Measurements from ENCODE around the gene GLIPR2. TPM values are rescaled to one million over a fixed set of nuclear protein-coding genes. Genes with fewer than 3 reads are reported as not detected.

GLIPR2 gene
- total and polyA plus RNA-seq, 2 of the 4 experiments (the other 2 are of a cell fraction) = 35.8 to 43.3 TPM

- TF ChIP-seq POLR2A (IDR thresholded peaks at IDR 0.05; ENCODE audit: low read depth, low read length) = no peak
These were observed 43.9 kb upstream of the GLIPR2 start (continued) for GRCh38 chr9:36092509-36093215.

GRCh38 chr9:36093384-36093783, 43.1 kb upstream of the GLIPR2 start:
- Histone ChIP-seq H3K9me3 (ENCODE audit: control insufficient read depth, insufficient read depth, low read length) (no peaks in the 10 kb centered on the region), H3K36me3 (ENCODE audit: control insufficient read depth, insufficient read depth, low read length) (peaks cover 3% of the 10 kb centered on the region; the same call in 1 of the 2 replicates), H4K8ac (ENCODE audit: low read depth in 2 of 2, low read length in 2 of 2) (no peak overlapping the region; a peak in 2 of 4 replicates), H4K20me1 (ENCODE audit: insufficient read depth, low read length) (no peaks in the 10 kb centered on the region; the same call in 1 of the 2 replicates), H3K27me3 (ENCODE audit: control insufficient read depth, insufficient read depth, low read length) (no peaks in the 10 kb centered on the region), H3K56ac (ENCODE audit: extremely low read depth, insufficient read depth, low read length) (0 out of 2 replicates have a peak overlapping the region, but pooled peaks have one; percentile 1), H2BK20ac (ENCODE audit: low read depth, low read length) (no peak overlapping the region), H3K4ac (ENCODE audit: low read depth, low read length) (no peak overlapping the region), H3K23ac (ENCODE audit: low read depth, low read length) (no peak overlapping the region; the same call in 1 of the 2 replicates), H2BK120ac (ENCODE audit: low read depth, low read length) (no peak overlapping the region), H4K5ac (ENCODE audit: low read depth, low read length) (peak overlapping the region; percentile 84; the same call in 1 of the 2 replicates), H3K4me1 (ENCODE audit: control insufficient read depth, insufficient read depth, low read length) (peaks cover 22% of the 10 kb centered on the region), H2BK15ac (ENCODE audit: low read depth, low read length) (peak overlapping the region; percentile 14; the same call in 1 of the 3 replicates), H3K9ac (ENCODE audit: low read depth, low read length) (no peak overlapping the region), H3K18ac (ENCODE audit: low read depth, low read length) (peak overlapping the region; percentile 35; the same call in 1 of the 2 replicates), H2AFZ (replicated peaks; ENCODE audit: low read length, poor library complexity) (no peak overlapping the region), H3K4me2 (ENCODE audit: low read depth, low read length) (no peak overlapping the region; the same call in 1 of the 2 replicates), H3K9me1 (ENCODE audit: insufficient read depth, low read length) (peaks cover 4% of the 10 kb centered on the region), H3K27ac (ENCODE audit: insufficient read depth, low read length) (no peak overlapping the region), H3K79me1 (ENCODE audit: low read depth in 1 of 2, low read length in 2 of 2) (peaks cover 11 to 14% of the 10 kb centered on the region in 2 experiments; a peak in 3 of 4 replicates), H2BK5ac (ENCODE audit: low read depth, low read length, poor library complexity, severe bottlenecking) (peak overlapping the region; percentile 95), H2AK9ac (replicated peaks; ENCODE audit: low read depth, low read length, poor library complexity) (no peak overlapping the region), H3K4me3 (ENCODE audit: insufficient read depth, low read depth, low read length) (no peak overlapping the region), H3K14ac (replicated peaks; ENCODE audit: low read depth, low read length) (no peak overlapping the region), H4K91ac (ENCODE audit: insufficient read depth, low read depth, low read length) (no peak overlapping the region), H2AK5ac (ENCODE audit: low read depth, low read length) (no peak overlapping the region)
- intact Hi-C loops (cut with micrococcal nuclease) (no loop called here), dilution Hi-C loops (cut with HindIII; ENCODE audit: low sequenced_read_pairs, unreplicated experiment) (no loop called here), in situ Hi-C loops (cut with MboI; ENCODE audit: low sequenced_read_pairs) (no loop called here)
- no CpG with 5 or more reads among the region's 2 CpGs for WGBS, 2 experiments (ENCODE audit: extremely low coverage in 2 of 2, insufficient read length in 1 of 2)
- no TSS peak for BruUV-seq (replicated peaks)
- POLR2A ChIA-PET (ENCODE audit: unreplicated experiment) = no interaction called here
- ATAC-seq (ENCODE audit: low read depth) = no peak
- CTCF ChIA-PET = no interaction called here
- TF ChIP-seq MXI1 (IDR thresholded peaks at IDR 0.05; ENCODE audit: borderline replicate concordance, low read depth, low read length) (no peak), CEBPB (IDR thresholded peaks at IDR 0.05; ENCODE audit: low read depth, low read length) (peak; percentile 51)
- no peak for DNase-seq
